ENCODE measurements around the gene NRSN2.

NRSN2 gene

GRCh38 chr20:348972-349841 is 2.3 kb downstream of the NRSN2 start:
- peak overlapping the region; percentile 97 for H3K27ac ChIP-seq
- no peak for TF ChIP-seq CTCF (conservative IDR thresholded peaks at IDR 0.05)

- no peak overlapping the region for H3K27ac ChIP-seq
- TF ChIP-seq CTCF (conservative IDR thresholded peaks at IDR 0.05): no peak
These were observed 6.3 kb downstream of the NRSN2 start for GRCh38 chr20:353166-353565.

- TF ChIP-seq CTCF (conservative IDR thresholded peaks at IDR 0.05): peak; percentile 97
- peak overlapping the region; percentile 39; the same call in 1 of the 2 replicates for H3K27ac ChIP-seq
These were observed 7.5 kb downstream of the NRSN2 start for GRCh38 chr20:354298-354977.

- peak overlapping the region; percentile 39; the same call in 1 of the 2 replicates for H3K27ac ChIP-seq
These were observed 9.2 kb downstream of the NRSN2 start for GRCh38 chr20:356154-356553.

- H3K27ac ChIP-seq: no peak overlapping the region
- no peak for TF ChIP-seq CTCF (conservative IDR thresholded peaks at IDR 0.05)
These were observed 9.8 kb downstream of the NRSN2 start for GRCh38 chr20:356745-357144.

GRCh38 chr20:358891-359555 is 12.1 kb downstream of the NRSN2 start:
- H3K27ac ChIP-seq: no peak overlapping the region
- no peak for TF ChIP-seq CTCF (conservative IDR thresholded peaks at IDR 0.05)

GRCh38 chr20:361561-361960 is 14.7 kb downstream of the NRSN2 start:
- peak overlapping the region; percentile 99 for H3K27ac ChIP-seq
- TF ChIP-seq CTCF (conservative IDR thresholded peaks at IDR 0.05): no peak
